Stomach (tissue), 9 donors: Measurements from ENCODE around the gene CYP24A1. TPM values are rescaled to one million over a fixed set of nuclear protein-coding genes. Genes with fewer than 3 reads are reported as not detected.

Experiments
- DNase-seq, 2 donors: peaks; one replicate each; pipeline versions ENCODE4 v3.0.0 to v3.0.0-alpha.2; 2013 to 2019
- H3K27ac ChIP-seq, 5 donors: fragments of 200-600 bp in 4 of 5; sonication (generic) in 4 of 5; one replicate each; pipeline ENCODE4 v1.5.1; 2013 to 2019; ENCODE audit warnings: mild to moderate bottlenecking in 1 of 5, moderate library complexity in 1 of 5
- H3K27me3 ChIP-seq, 3 donors: fragments of 200-600 bp; sonication (generic); one replicate each; pipeline ENCODE4 v1.5.1; 2017 to 2019; ENCODE audit warnings: mixed run types in 1 of 3
- H3K36me3 ChIP-seq, 4 donors: fragments of 200-600 bp; sonication (generic); 1 replicate in 3 of 4; 2 replicates in 1 of 4; pipeline ENCODE4 v1.5.1; 2016 to 2019
- H3K4me1 ChIP-seq, 4 donors: fragments of 200-600 bp; sonication (generic); one replicate each; pipeline ENCODE4 v1.5.1; 2016 to 2019
- H3K4me3 ChIP-seq, 4 donors: fragments of 200-600 bp; sonication (generic) in 3 of 4; one replicate each; pipeline ENCODE4 v1.5.1; 2016 to 2019; ENCODE audit warnings: mild to moderate bottlenecking in 1 of 4
- H3K9me3 ChIP-seq, 4 donors: fragments of 200-600 bp; sonication (generic); one replicate each; pipeline ENCODE4 v1.5.1; 2016 to 2019
- CTCF ChIP-seq, 7 experiments: fragments of 450-650 bp in 4 of 7; fragments of 200-600 bp in 3 of 7; sonication (generic) in 3 of 7; IDR thresholded peaks; one replicate each; pipeline ENCODE4 v1.5.1; 2016 to 2019; ENCODE audit warnings: antibody characterized with exemption in 7 of 7, control low read depth in 2 of 7, mild to moderate bottlenecking in 1 of 7
- EP300 ChIP-seq: sonication (generic); formaldehyde crosslinking; IDR thresholded peaks from one replicate; pipeline ENCODE4 v1.6.1; 2017; ENCODE audit warnings: antibody characterized with exemption
- POLR2A ChIP-seq, 4 donors: fragments of 450-650 bp; IDR thresholded peaks; one replicate each; pipeline ENCODE4 v1.6.1; 2016; ENCODE audit warnings: antibody characterized with exemption in 4 of 4, control low read depth in 2 of 4, mild to moderate bottlenecking in 1 of 4, moderate library complexity in 1 of 4
- POLR2AphosphoS5 ChIP-seq, 3 donors: sonication (generic); formaldehyde crosslinking; IDR thresholded peaks; one replicate each; pipeline ENCODE4 v1.6.1; 2016; ENCODE audit warnings: antibody characterized with exemption in 3 of 3
- WGBS, 5 donors: extraction: QIAGEN DNeasy Blood & Tissue Kit in 3 of 5; methylation state at CpG; one replicate each; pipeline versions ENCODE4 v1.1.5 to v1.1.7; 2013 to 2018; 5-methylcytosine and 5-hydroxymethylcytosine counted together
- intact Hi-C: fragments of 100-400 bp; cut with DNase I; formaldehyde crosslinking; loops from one replicate; pipeline ENCODE4 v1.15.1; 2023; ENCODE audit warnings: low total_unique reads
- polyA plus RNA-seq, 3 donors: library from polyadenylated mRNA; stranded (reverse); fragments of 200-250 nt; gene quantifications; one replicate each; pipeline ENCODE4 v1.2.3, GENCODE V29; 2013
- total RNA-seq, 5 donors: library from RNA; depleted of rRNA; stranded (reverse); fragments of >200 nt; gene quantifications; one replicate each; pipeline versions ENCODE4 v1.1.0 to v1.2.3, GENCODE V29; 2014 to 2016
- donor health status: healthy with polysubstance abuse.
- donor health status: Bipolar disorder and iron deficiency.
- donor health status: healthy.

CYP24A1 gene
- total and polyA plus RNA-seq, 8 donors = 1.2 TPM; not detected in 7

GRCh38 chr20:54134445-54135220, 39.2 kb downstream of the CYP24A1 start:
- Histone ChIP-seq H3K27me3 (peaks cover 0 to 3% (median 0%) of the 10 kb centered on the region in 3 donors), H3K9me3 (peaks cover 0 to 9% (median 0%) of the 10 kb centered on the region in 4 donors), H3K4me1 (peaks cover 0 to 11% (median 0%) of the 10 kb centered on the region in 4 donors), H3K27ac (no peak overlapping the region), H3K4me3 (no peak overlapping the region), H3K36me3 (no peaks in the 10 kb centered on the region)
- intact Hi-C loops = no loop called here
- TF ChIP-seq POLR2AphosphoS5 (IDR thresholded peaks at IDR 0.05) = no peak
- TF ChIP-seq POLR2A (IDR thresholded peaks at IDR 0.05) = no peak
- TF ChIP-seq EP300 = no peak
- TF ChIP-seq CTCF (IDR thresholded peaks at IDR 0.05) = no peak
- 91 to 96% (median 93%) methylated on average over 2 of the region's 2 CpGs for WGBS, 5 donors
- DNase-seq = no peak

- peak overlapping the region in 3 of 5 donors; percentile 16 to 46 (median 35) for H3K27ac ChIP-seq
- H3K4me1 ChIP-seq = peaks cover 0 to 11% (median 0%) of the 10 kb centered on the region in 4 donors
- no peak overlapping the region for H3K4me3 ChIP-seq
- 53 to 66% (median 62%) methylated on average over 6 of the region's 6 CpGs for WGBS, 5 donors
- no peak for DNase-seq
- peaks cover 0 to 3% (median 0%) of the 10 kb centered on the region in 3 donors for H3K27me3 ChIP-seq
- no peak for TF ChIP-seq POLR2A (IDR thresholded peaks at IDR 0.05)
- TF ChIP-seq POLR2AphosphoS5 (IDR thresholded peaks at IDR 0.05) = no peak
- intact Hi-C loops = no loop called here
- peaks cover 0 to 9% (median 0%) of the 10 kb centered on the region in 4 donors for H3K9me3 ChIP-seq
- no peaks in the 10 kb centered on the region for H3K36me3 ChIP-seq
Measured at GRCh38 chr20:54133434-54134427, 40.1 kb downstream of the CYP24A1 start.

DNA sequence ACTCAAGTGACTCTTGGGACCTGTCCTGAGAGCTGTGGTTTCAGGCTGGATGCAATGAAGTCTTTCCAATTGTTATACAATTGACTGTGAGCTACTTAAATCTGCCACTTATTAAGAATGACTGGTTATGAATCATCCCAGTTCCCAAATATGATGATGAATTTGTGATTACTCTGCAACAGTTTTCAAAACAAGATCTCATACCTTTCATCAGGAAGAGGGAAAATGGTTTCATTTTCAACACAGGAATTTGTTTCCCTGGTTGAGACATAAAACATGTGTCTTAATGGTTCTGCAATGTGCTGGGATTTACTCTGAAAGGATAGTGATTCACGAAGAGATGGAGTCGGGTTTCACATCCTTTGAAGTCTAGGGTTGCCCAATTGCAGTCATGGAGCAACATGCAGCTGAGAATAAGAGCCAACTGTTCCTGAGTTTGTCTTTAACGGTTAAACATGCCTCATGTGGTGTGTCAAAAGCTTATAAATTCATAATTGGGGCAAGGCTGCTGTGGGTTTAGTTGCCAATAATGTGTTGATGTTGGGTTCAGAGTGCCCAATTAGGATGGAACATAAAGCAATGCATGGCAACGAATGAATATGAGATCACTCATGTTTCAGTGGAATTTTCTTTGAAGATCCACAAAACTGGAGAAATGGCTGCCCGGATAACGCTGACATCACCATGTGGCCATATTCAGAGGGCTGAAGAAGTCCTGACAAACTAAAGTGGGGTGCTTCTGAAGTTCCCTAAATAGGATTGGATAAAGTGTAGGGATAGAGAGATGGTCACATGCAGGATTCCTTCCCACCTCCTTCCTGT, 41.0 kb downstream of the CYP24A1 start:
- no peaks in the 10 kb centered on the region for H3K36me3 ChIP-seq
- intact Hi-C loops = no loop called here
- peaks cover 0 to 9% (median 0%) of the 10 kb centered on the region in 4 donors for H3K9me3 ChIP-seq
- 42 to 66% (median 52%) methylated on average over 6 of the region's 6 CpGs for WGBS, 5 donors
- peak in 1 of 2 donors; percentile 59 for DNase-seq
- H3K4me1 ChIP-seq = peaks cover 0 to 11% (median 0%) of the 10 kb centered on the region in 4 donors
- TF ChIP-seq EP300 = no peak
- no peak for TF ChIP-seq CTCF (IDR thresholded peaks at IDR 0.05)
- no peak for TF ChIP-seq POLR2A (IDR thresholded peaks at IDR 0.05)
- TF ChIP-seq POLR2AphosphoS5 (IDR thresholded peaks at IDR 0.05) = peak in 2 of 3 donors; percentile 13 to 38
- peaks cover 0 to 3% (median 0%) of the 10 kb centered on the region in 3 donors for H3K27me3 ChIP-seq
- H3K27ac ChIP-seq = peak overlapping the region in 3 of 5 donors; percentile 22 to 46 (median 35)
- H3K4me3 ChIP-seq = no peak overlapping the region
